Coronary artery (tissue), 2 donors: ENCODE measurements around the gene ITGA1.
A peak's percentile ranks its signal among the peaks of the same experiment; 100 is the strongest.

ENCODE experiments used
- DNase-seq: peaks from one replicate; pipeline ENCODE4 v3.0.0-alpha.2; 2017; ENCODE audit warnings: low spot score
- H3K27ac ChIP-seq, 2 donors: fragments of 200-600 bp; sonication (generic); one replicate each; pipeline ENCODE4 v1.5.1; 2016 to 2019
- H3K4me3 ChIP-seq: fragments of 200-600 bp; sonication (generic); 2 replicates; pipeline ENCODE4 v1.5.1; 2016; ENCODE audit warnings: mild to moderate bottlenecking, moderate library complexity
- CTCF ChIP-seq: fragments of 200-600 bp; sonication (generic); IDR thresholded peaks from one replicate; pipeline ENCODE4 v1.5.1; 2019; ENCODE audit warnings: antibody characterized with exemption

ITGA1 gene

GRCh38 chr5:52880541-52880940, 92.8 kb downstream of the ITGA1 start:
- no peak for DNase-seq
- no peak overlapping the region for H3K4me3 ChIP-seq
- H3K27ac ChIP-seq = peak overlapping the region in 1 of 2 donors; percentile 26
- no peak for TF ChIP-seq CTCF

GRCh38 chr5:52881468-52881867, 93.8 kb downstream of the ITGA1 start:
- no peak overlapping the region for H3K4me3 ChIP-seq
- peak overlapping the region in 1 of 2 donors; percentile 26 for H3K27ac ChIP-seq
- TF ChIP-seq CTCF = no peak
- no peak for DNase-seq

- Histone ChIP-seq H3K4me3 (no peak overlapping the region), H3K27ac (no peak overlapping the region)
- TF ChIP-seq CTCF = no peak
- DNase-seq = no peak
These were observed 95.4 kb downstream of the ITGA1 start for GRCh38 chr5:52883110-52883509.

- H3K27ac ChIP-seq = peak overlapping the region in 1 of 2 donors; percentile 47
- no peak for TF ChIP-seq CTCF
- no peak for DNase-seq
- H3K4me3 ChIP-seq = no peak overlapping the region
These were observed 96.7 kb downstream of the ITGA1 start for GRCh38 chr5:52884453-52884852.

GRCh38 chr5:52885614-52886013, 97.9 kb downstream of the ITGA1 start:
- Histone ChIP-seq H3K4me3 (no peak overlapping the region), H3K27ac (peak overlapping the region in 1 of 2 donors; percentile 24)
- no peak for TF ChIP-seq CTCF
- no peak for DNase-seq

- no peak for TF ChIP-seq CTCF
- DNase-seq = no peak
- H3K4me3 ChIP-seq = no peak overlapping the region
- peak overlapping the region in 1 of 2 donors; percentile 24 for H3K27ac ChIP-seq
These were observed 98.5 kb downstream of the ITGA1 start for GRCh38 chr5:52886206-52886605.

- Histone ChIP-seq H3K4me3 (no peak overlapping the region), H3K27ac (peak overlapping the region in 1 of 2 donors; percentile 47)
- no peak for DNase-seq
- TF ChIP-seq CTCF = no peak
These were observed 99.3 kb downstream of the ITGA1 start for GRCh38 chr5:52887066-52887465.
